WTC11 (cell line): Measurements from ENCODE around the gene KRTAP10-7. TPM values are rescaled to one million over a fixed set of nuclear protein-coding genes. Genes with fewer than 3 reads are reported as not detected.

Experiments used
- ATAC-seq: fragments of 200-7000 bp; cut with Tn5 transposase; 2 replicates; pipeline ENCODE4 v1.10.0; 2021; ENCODE audit warnings: mild to moderate bottlenecking, moderate library complexity
- CTCF ChIA-PET: fragments of 300-600 bp; sonication (Branson Sonifier 250); formaldehyde crosslinking; loops from one replicate; lab custom pipeline; 2021; ENCODE audit warnings: antibody characterized with exemption; lab: Charles Lee
- POLR2A ChIA-PET: fragments of 350-600 bp; sonication (Branson Sonifier 250); formaldehyde crosslinking; loops from one replicate; lab custom pipeline; 2021; ENCODE audit warnings: antibody characterized with exemption; lab: Charles Lee
- DNase-seq: peaks from one replicate; pipeline ENCODE4 v3.0.0; 2021; ENCODE audit warnings: low spot score
- H3K27ac Mint-ChIP-seq: 2 replicates; pipeline ENCODE4 v1.8.0; 2021; ENCODE audit warnings: mixed read lengths
- H3K27me3 Mint-ChIP-seq: 2 replicates; pipeline ENCODE4 v1.8.0; 2021; ENCODE audit warnings: low read depth, mild to moderate bottlenecking, moderate library complexity, mixed read lengths
- H3K36me3 Mint-ChIP-seq: 2 replicates; pipeline ENCODE4 v1.8.0; 2021; ENCODE audit warnings: mixed read lengths
- H3K4me1 Mint-ChIP-seq: 2 replicates; pipeline ENCODE4 v1.8.0; 2022; ENCODE audit warnings: mixed read lengths
- H3K4me3 Mint-ChIP-seq: 2 replicates; pipeline ENCODE4 v1.8.0; 2021; ENCODE audit warnings: mild to moderate bottlenecking, moderate library complexity, mixed read lengths
- H3K9me3 Mint-ChIP-seq: 2 replicates; pipeline ENCODE4 v1.8.0; 2021; ENCODE audit warnings: mixed read lengths
- CREM ChIP-seq: sonication (generic); formaldehyde crosslinking; IDR thresholded peaks from 2 replicates; pipeline ENCODE4 v1.8.1; 2022; ENCODE audit warnings: mild to moderate bottlenecking, missing genetic modification reagents, moderate library complexity
- EMX1 ChIP-seq: fragments of 250-450 bp; sonication (Bioruptor Pico); IDR thresholded peaks from 2 replicates; pipeline ENCODE4 v1.8.0; 2021; ENCODE audit warnings: mild to moderate bottlenecking
- ESRRA ChIP-seq: sonication (generic); formaldehyde crosslinking; IDR thresholded peaks from 2 replicates; pipeline ENCODE4 v1.8.1; 2022; ENCODE audit warnings: mild to moderate bottlenecking, missing genetic modification reagents, borderline replicate concordance
- FOXP1 ChIP-seq: sonication (generic); formaldehyde crosslinking; IDR thresholded peaks from 2 replicates; pipeline ENCODE4 v1.8.0; 2022; ENCODE audit warnings: missing genetic modification reagents, mild to moderate bottlenecking, moderate library complexity, borderline replicate concordance
- GRHL2 ChIP-seq: fragments of 250-450 bp; sonication (Bioruptor Pico); IDR thresholded peaks from 2 replicates; pipeline ENCODE4 v1.8.0; 2022; ENCODE audit warnings: mild to moderate bottlenecking, moderate library complexity; ENCODE audit not compliant: insufficient replicate concordance, severe bottlenecking
- NR1H2 ChIP-seq: sonication (generic); formaldehyde crosslinking; IDR thresholded peaks from 2 replicates; pipeline ENCODE4 v1.9.0; 2021; ENCODE audit warnings: mild to moderate bottlenecking, moderate library complexity, missing genetic modification reagents
- RORB ChIP-seq: fragments of 250-450 bp; sonication (Bioruptor Pico); IDR thresholded peaks from 2 replicates; pipeline ENCODE4 v1.9.0; 2021; ENCODE audit warnings: mild to moderate bottlenecking
- SMAD3 ChIP-seq: sonication (generic); formaldehyde crosslinking; IDR thresholded peaks from 2 replicates; pipeline ENCODE4 v1.8.0; 2022; ENCODE audit warnings: missing genetic modification reagents, mild to moderate bottlenecking, borderline replicate concordance
- SP1 ChIP-seq: sonication (generic); formaldehyde crosslinking; conservative IDR thresholded peaks from 2 replicates; pipeline ENCODE4 v1.8.1; 2022; ENCODE audit warnings: missing genetic modification reagents
- ZNF121 ChIP-seq: sonication (generic); formaldehyde crosslinking; IDR thresholded peaks from 2 replicates; pipeline ENCODE4 v1.8.0; 2023; ENCODE audit warnings: missing genetic modification reagents
- ZNF263 ChIP-seq: sonication (generic); formaldehyde crosslinking; IDR thresholded peaks from 2 replicates; pipeline ENCODE4 v1.8.1; 2022; ENCODE audit warnings: low read depth, mild to moderate bottlenecking, moderate library complexity, missing genetic modification reagents
- ZNF317 ChIP-seq: sonication (generic); formaldehyde crosslinking; IDR thresholded peaks from 2 replicates; pipeline ENCODE4 v1.8.1; 2023; ENCODE audit warnings: low read depth, mild to moderate bottlenecking, moderate library complexity, missing genetic modification reagents, borderline replicate concordance
- total RNA-seq: library from RNA; stranded (reverse); gene quantifications from 3 replicates; pipeline ENCODE4 v1.2.3, GENCODE V29; 2021
- TF ChIP-seq, protein P1 (sequence below): sonication (generic); formaldehyde crosslinking; IDR thresholded peaks from 2 replicates; pipeline ENCODE4 v1.8.0; 2023; ENCODE audit warnings: mild to moderate bottlenecking, missing genetic modification reagents
- TF ChIP-seq, protein P2 (sequence below): fragments of 250-450 bp; sonication (Bioruptor Pico); IDR thresholded peaks from 2 replicates; pipeline ENCODE4 v2.1.2; 2022; ENCODE audit warnings: mild to moderate bottlenecking, moderate library complexity
- TF ChIP-seq, protein P3 (sequence below): sonication (generic); formaldehyde crosslinking; IDR thresholded peaks from 2 replicates; pipeline ENCODE4 v1.8.1; 2023; ENCODE audit warnings: mild to moderate bottlenecking, missing genetic modification reagents
- TF ChIP-seq, protein P4 (sequence below): sonication (generic); formaldehyde crosslinking; IDR thresholded peaks from 2 replicates; pipeline ENCODE4 v1.8.1; 2022; ENCODE audit warnings: missing genetic modification reagents, borderline replicate concordance
- TF ChIP-seq, protein P5 (sequence below): sonication (generic); formaldehyde crosslinking; IDR thresholded peaks from 2 replicates; pipeline ENCODE4 v1.8.0; 2022; ENCODE audit warnings: mild to moderate bottlenecking, missing genetic modification reagents
- TF ChIP-seq, protein P6 (sequence below): fragments of 250-450 bp; sonication (Bioruptor Pico); IDR thresholded peaks from 2 replicates; pipeline ENCODE4 v1.8.0; 2021; ENCODE audit warnings: mild to moderate bottlenecking

KRTAP10-7 gene
- total RNA-seq, 1 experiment from 2014 or later = not detected

DNA sequence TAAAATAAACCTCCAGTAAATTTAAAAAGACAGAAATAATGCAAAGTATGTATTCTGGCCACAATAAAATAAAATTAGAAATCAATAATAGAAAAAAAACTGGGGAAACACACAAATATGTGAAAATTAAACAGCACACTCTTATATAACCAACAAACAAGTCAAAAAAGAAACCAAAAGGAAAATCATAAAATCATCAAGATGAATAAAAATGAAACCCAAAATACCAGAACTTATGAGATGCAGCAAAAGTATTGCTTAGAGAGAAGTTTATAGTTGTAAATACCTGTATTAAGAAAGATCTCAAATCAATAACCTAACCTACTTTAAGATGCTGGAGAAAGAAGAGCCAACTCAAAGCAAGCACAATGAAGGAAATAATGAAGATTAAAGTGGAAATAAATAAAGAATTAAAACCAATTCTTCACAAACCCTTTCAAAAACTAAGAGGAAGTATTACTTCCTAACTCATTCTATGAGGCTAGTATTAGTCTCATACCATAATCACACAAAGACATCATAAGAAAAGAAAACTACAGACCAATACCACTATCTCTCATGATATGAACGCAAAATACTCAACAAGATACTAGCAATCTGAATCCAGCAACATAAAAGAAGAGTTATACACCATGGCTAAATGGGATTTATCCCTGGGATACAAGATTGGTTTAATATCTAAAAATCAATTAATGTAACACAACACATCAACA, 35.4 kb upstream of the KRTAP10-7 start:
- TF ChIP-seq ZNF317 (CRISPR knock-in tag) = no peak
- Mint-ChIP-seq H3K27ac (no peak overlapping the region), H3K4me3 (no peak overlapping the region), H3K9me3 (peaks cover 10% of the 10 kb centered on the region), H3K4me1 (no peaks in the 10 kb centered on the region), H3K36me3 (no peaks in the 10 kb centered on the region), H3K27me3 (no peaks in the 10 kb centered on the region; the same call in 1 of the 2 replicates)
- DNase-seq = no peak
- ChIA-PET POLR2A (no interaction called here), CTCF (interaction anchor here (1.5 kb wide), 1 partner anchor 228 kb away, joined by 3 read pairs; no protein-coding TSS in a partner anchor)
- ATAC-seq = no peak

DNA sequence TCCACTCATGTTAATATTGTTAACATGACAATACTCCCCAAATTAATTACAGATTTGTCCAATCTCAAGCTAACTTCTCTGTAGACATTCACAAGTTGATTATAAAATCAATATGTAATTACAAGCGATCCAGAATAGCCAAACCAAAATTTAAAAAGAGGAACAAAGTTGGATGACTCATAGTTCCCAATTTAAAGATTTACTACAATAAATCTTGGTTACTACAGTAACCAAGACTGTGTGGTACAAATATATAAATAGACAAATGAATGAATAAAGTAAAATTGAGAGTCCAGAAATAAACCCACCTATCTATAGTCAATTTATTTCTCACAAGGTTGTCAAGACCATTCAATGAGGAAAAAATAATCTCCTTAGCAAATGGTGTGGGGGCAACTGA, 34.0 kb upstream of the KRTAP10-7 start:
- ATAC-seq = no peak
- H3K4me1 Mint-ChIP-seq = no peaks in the 10 kb centered on the region

More for the DNA sequence above, 34.0 kb upstream of the KRTAP10-7 start:
- Mint-ChIP-seq H3K36me3 (peaks cover 11% of the 10 kb centered on the region), H3K9me3 (peaks cover 18% of the 10 kb centered on the region), H3K27ac (no peak overlapping the region), H3K4me3 (no peak overlapping the region), H3K27me3 (peaks cover 2% of the 10 kb centered on the region; the same call in 1 of the 2 replicates)
- DNase-seq = no peak
- TF ChIP-seq, protein P1, sequence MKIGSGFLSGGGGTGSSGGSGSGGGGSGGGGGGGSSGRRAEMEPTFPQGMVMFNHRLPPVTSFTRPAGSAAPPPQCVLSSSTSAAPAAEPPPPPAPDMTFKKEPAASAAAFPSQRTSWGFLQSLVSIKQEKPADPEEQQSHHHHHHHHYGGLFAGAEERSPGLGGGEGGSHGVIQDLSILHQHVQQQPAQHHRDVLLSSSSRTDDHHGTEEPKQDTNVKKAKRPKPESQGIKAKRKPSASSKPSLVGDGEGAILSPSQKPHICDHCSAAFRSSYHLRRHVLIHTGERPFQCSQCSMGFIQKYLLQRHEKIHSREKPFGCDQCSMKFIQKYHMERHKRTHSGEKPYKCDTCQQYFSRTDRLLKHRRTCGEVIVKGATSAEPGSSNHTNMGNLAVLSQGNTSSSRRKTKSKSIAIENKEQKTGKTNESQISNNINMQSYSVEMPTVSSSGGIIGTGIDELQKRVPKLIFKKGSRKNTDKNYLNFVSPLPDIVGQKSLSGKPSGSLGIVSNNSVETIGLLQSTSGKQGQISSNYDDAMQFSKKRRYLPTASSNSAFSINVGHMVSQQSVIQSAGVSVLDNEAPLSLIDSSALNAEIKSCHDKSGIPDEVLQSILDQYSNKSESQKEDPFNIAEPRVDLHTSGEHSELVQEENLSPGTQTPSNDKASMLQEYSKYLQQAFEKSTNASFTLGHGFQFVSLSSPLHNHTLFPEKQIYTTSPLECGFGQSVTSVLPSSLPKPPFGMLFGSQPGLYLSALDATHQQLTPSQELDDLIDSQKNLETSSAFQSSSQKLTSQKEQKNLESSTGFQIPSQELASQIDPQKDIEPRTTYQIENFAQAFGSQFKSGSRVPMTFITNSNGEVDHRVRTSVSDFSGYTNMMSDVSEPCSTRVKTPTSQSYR (CRISPR knock-in tag) = no peak
- TF ChIP-seq GRHL2 (no peak), FOXP1 (CRISPR knock-in tag) (no peak), ESRRA (no peak), EMX1 (CRISPR knock-in tag) (no peak), RORB (CRISPR knock-in tag) (no peak), ZNF121 (CRISPR knock-in tag) (no peak), SP1 (CRISPR knock-in tag) (no peak), SMAD3 (no peak), NR1H2 (CRISPR knock-in tag) (no peak), CREM (CRISPR knock-in tag) (no peak), ZNF263 (CRISPR knock-in tag) (no peak)
- TF ChIP-seq, protein P2, sequence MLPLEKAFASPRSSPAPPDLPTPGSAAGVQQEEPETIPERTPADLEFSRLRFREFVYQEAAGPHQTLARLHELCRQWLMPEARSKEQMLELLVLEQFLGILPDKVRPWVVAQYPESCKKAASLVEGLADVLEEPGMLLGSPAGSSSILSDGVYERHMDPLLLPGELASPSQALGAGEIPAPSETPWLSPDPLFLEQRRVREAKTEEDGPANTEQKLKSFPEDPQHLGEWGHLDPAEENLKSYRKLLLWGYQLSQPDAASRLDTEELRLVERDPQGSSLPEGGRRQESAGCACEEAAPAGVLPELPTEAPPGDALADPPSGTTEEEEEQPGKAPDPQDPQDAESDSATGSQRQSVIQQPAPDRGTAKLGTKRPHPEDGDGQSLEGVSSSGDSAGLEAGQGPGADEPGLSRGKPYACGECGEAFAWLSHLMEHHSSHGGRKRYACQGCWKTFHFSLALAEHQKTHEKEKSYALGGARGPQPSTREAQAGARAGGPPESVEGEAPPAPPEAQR (CRISPR knock-in tag) = no peak
- TF ChIP-seq, protein P3, sequence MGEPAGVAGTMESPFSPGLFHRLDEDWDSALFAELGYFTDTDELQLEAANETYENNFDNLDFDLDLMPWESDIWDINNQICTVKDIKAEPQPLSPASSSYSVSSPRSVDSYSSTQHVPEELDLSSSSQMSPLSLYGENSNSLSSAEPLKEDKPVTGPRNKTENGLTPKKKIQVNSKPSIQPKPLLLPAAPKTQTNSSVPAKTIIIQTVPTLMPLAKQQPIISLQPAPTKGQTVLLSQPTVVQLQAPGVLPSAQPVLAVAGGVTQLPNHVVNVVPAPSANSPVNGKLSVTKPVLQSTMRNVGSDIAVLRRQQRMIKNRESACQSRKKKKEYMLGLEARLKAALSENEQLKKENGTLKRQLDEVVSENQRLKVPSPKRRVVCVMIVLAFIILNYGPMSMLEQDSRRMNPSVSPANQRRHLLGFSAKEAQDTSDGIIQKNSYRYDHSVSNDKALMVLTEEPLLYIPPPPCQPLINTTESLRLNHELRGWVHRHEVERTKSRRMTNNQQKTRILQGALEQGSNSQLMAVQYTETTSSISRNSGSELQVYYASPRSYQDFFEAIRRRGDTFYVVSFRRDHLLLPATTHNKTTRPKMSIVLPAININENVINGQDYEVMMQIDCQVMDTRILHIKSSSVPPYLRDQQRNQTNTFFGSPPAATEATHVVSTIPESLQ (CRISPR knock-in tag) = no peak
- TF ChIP-seq, protein P4, sequence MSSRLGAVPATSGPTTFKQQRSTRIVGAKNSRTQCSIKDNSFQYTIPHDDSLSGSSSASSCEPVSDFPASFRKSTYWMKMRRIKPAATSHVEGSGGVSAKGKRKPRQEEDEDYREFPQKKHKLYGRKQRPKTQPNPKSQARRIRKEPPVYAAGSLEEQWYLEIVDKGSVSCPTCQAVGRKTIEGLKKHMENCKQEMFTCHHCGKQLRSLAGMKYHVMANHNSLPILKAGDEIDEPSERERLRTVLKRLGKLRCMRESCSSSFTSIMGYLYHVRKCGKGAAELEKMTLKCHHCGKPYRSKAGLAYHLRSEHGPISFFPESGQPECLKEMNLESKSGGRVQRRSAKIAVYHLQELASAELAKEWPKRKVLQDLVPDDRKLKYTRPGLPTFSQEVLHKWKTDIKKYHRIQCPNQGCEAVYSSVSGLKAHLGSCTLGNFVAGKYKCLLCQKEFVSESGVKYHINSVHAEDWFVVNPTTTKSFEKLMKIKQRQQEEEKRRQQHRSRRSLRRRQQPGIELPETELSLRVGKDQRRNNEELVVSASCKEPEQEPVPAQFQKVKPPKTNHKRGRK (CRISPR knock-in tag) = no peak
- TF ChIP-seq, protein P5, sequence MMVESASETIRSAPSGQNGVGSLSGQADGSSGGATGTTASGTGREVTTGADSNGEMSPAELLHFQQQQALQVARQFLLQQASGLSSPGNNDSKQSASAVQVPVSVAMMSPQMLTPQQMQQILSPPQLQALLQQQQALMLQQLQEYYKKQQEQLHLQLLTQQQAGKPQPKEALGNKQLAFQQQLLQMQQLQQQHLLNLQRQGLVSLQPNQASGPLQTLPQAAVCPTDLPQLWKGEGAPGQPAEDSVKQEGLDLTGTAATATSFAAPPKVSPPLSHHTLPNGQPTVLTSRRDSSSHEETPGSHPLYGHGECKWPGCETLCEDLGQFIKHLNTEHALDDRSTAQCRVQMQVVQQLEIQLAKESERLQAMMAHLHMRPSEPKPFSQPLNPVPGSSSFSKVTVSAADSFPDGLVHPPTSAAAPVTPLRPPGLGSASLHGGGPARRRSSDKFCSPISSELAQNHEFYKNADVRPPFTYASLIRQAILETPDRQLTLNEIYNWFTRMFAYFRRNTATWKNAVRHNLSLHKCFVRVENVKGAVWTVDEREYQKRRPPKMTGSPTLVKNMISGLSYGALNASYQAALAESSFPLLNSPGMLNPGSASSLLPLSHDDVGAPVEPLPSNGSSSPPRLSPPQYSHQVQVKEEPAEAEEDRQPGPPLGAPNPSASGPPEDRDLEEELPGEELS (CRISPR knock-in tag) = no peak
- TF ChIP-seq, protein P6, sequence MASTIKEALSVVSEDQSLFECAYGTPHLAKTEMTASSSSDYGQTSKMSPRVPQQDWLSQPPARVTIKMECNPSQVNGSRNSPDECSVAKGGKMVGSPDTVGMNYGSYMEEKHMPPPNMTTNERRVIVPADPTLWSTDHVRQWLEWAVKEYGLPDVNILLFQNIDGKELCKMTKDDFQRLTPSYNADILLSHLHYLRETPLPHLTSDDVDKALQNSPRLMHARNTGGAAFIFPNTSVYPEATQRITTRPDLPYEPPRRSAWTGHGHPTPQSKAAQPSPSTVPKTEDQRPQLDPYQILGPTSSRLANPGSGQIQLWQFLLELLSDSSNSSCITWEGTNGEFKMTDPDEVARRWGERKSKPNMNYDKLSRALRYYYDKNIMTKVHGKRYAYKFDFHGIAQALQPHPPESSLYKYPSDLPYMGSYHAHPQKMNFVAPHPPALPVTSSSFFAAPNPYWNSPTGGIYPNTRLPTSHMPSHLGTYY (CRISPR knock-in tag) = no peak
- CTCF ChIA-PET = interaction anchor here (1.5 kb wide), 1 partner anchor 227 kb away, joined by 3 read pairs; no protein-coding TSS in a partner anchor
- POLR2A ChIA-PET = no interaction called here
